ENCODE data around the gene PDGFA.

GRCh38 chr7:459584-460373, 59.9 kb downstream of the PDGFA start:
- TF ChIP-seq CTCF (IDR thresholded peaks at IDR 0.05; ENCODE audit: low read depth, low read length, poor library complexity, severe bottlenecking) (no peak), EZH2phosphoT487 (IDR thresholded peaks at IDR 0.05; ENCODE audit: borderline replicate concordance, low read length) (no peak)

All from DOHH2 (cell line).